Aorta (tissue), 5 donors: ENCODE results near the gene BTBD9. TPM values are rescaled to one million over a fixed set of nuclear protein-coding genes. Genes with fewer than 3 reads are reported as not detected.

Source experiments
- ATAC-seq: fragments of 200-7000 bp; cut with Tn5 transposase; one replicate; pipeline ENCODE4 v1.9.1; 2022; ENCODE audit warnings: moderate library complexity; ENCODE audit not compliant: low FRiP score
- DNase-seq, 2 donors: peaks; one replicate each; pipeline ENCODE4 v3.0.0-alpha.2; 2020
- H3K27ac ChIP-seq, 2 donors: one replicate each; pipeline ENCODE4 v1.5.1; 2013; ENCODE audit warnings: low read length in 2 of 2, mild to moderate bottlenecking in 2 of 2, moderate library complexity in 2 of 2, control low read depth in 1 of 2, inconsistent platforms in 1 of 2, low read depth in 1 of 2
- H3K27me3 ChIP-seq, 2 donors: one replicate each; pipeline ENCODE4 v1.6.1; 2013; ENCODE audit warnings: control low read depth in 1 of 2, low read length in 1 of 2, mild to moderate bottlenecking in 1 of 2, moderate library complexity in 1 of 2; ENCODE audit not compliant: insufficient read depth in 2 of 2, control insufficient read depth in 1 of 2
- H3K36me3 ChIP-seq, 2 donors: one replicate each; pipeline ENCODE4 v1.6.1; 2013; ENCODE audit warnings: control low read depth in 1 of 2, low read length in 1 of 2, mild to moderate bottlenecking in 1 of 2; ENCODE audit not compliant: insufficient read depth in 2 of 2, control insufficient read depth in 1 of 2
- H3K4me1 ChIP-seq, 2 donors: one replicate each; pipeline ENCODE4 v1.6.1; 2013; ENCODE audit warnings: low read length in 2 of 2, control low read depth in 1 of 2, mild to moderate bottlenecking in 1 of 2, moderate library complexity in 1 of 2; ENCODE audit not compliant: insufficient read depth in 2 of 2, control insufficient read depth in 1 of 2
- H3K4me3 ChIP-seq, 2 donors: one replicate each; pipeline ENCODE4 v1.5.1; 2013; ENCODE audit warnings: low read length in 2 of 2, control low read depth in 1 of 2, mild to moderate bottlenecking in 1 of 2
- H3K9me3 ChIP-seq: one replicate; pipeline ENCODE4 v1.6.1; 2013; ENCODE audit warnings: mild to moderate bottlenecking, low read length; ENCODE audit not compliant: control insufficient read depth
- WGBS, 2 donors: extraction: QIAGEN DNeasy Blood & Tissue Kit; methylation state at CpG; one replicate each; pipeline ENCODE4 v1.1.7; 2013; 5-methylcytosine and 5-hydroxymethylcytosine counted together
- intact Hi-C, 2 donors: fragments of 100-400 bp; cut with DNase I; formaldehyde crosslinking; loops; one replicate each; pipeline versions ENCODE4 v1.14.2 to v1.15.0; 2022
- polyA plus RNA-seq, 2 donors: library from polyadenylated mRNA; stranded (reverse); fragments of 200-250 nt; gene quantifications; one replicate each; pipeline ENCODE4 v1.2.3, GENCODE V29; 2013
- total RNA-seq, 2 donors: library from RNA; stranded (reverse); fragmentation: NEBNext Ultra II Directional; extraction: Animal tissue kit (Norgen Biotek cat#: 25700); gene quantifications; one replicate each; pipeline ENCODE4 v1.2.1, GENCODE V29; 2021
- donor health status: healthy with polysubstance abuse.
- donor health status: Bipolar disorder and iron deficiency.
- donor health status: DM: no; HTN: no; CAD: no.
- donor health status: DM: no; HTN: no; CAD: no.
- donor health status: DM: yes; HTN: yes; CAD: no.

Gene BTBD9
- total and polyA plus RNA-seq, 4 donors, result 1.5 to 23.6 (median 12.4) TPM

DNA sequence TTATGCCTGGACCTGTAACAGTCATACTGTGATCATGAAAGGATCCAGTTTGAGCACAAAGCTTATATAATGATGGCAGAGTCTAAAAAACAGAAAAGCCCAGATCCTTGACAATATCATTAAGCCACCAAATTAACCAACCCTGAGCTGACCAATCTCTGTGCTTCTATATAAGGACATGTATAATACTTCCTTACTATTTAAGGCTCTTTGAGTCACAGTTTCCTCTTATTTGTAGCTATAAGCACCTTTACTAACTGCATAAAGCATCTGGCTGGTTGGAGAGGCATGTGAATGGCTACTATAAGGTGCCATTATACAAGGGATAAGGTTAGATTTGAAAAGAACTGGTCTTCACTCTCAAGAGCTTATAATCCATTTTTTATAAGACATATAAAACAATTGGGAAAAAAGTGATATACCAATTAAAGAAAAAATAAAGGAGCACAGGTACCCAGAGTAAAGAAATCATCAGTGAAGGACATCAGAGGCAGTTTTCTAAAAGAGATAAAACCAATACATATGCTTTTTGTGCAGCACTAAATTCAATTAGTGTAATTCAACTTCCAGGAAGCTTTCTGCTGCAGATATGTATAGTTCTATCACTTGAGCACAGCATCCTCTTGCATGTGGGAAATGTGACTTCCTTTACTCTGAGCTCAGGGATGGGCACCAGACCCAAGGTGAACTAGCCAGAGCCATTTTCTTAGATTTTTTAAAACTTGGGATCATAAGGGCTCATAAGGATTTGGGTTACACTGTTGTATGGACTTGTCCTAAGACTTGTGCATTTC, 121.0 kb downstream of the BTBD9 start:
- Histone ChIP-seq H3K27me3 (no peaks in the 10 kb centered on the region), H3K4me3 (no peak overlapping the region), H3K4me1 (peaks cover 0 to 5% of the 10 kb centered on the region in 2 donors), H3K27ac (no peak overlapping the region), H3K36me3 (no peaks in the 10 kb centered on the region), H3K9me3 (no peaks in the 10 kb centered on the region)
- intact Hi-C loops, result loop anchor here in 1 of 2 donors (10.0 kb wide), 1 partner anchor 146 kb away; no protein-coding TSS in a partner anchor
- no peak for DNase-seq
- ATAC-seq, result no peak

DNA sequence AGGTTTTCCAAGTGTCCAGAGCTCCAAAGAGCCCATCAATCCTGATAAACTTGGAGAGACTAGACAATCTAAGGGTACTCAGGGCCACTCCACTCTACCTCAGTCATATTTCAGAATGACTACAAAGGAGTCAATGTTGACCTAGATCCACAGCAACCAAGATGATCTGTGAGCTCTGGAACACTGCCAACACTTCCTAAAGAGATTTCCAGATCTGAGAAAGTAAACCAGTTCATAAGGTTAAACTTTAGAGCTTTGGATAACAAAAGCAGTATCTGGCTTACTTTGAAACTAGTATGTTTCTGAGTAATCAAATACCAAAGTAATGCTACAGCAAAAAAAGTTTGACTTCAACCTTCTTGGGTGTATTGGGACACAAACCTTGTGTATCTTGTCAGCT, 122.7 kb downstream of the BTBD9 start:
- no peaks in the 10 kb centered on the region for H3K27me3 ChIP-seq
- peaks cover 0 to 3% of the 10 kb centered on the region in 2 donors for H3K4me1 ChIP-seq
- H3K27ac ChIP-seq, result no peak overlapping the region
- no peaks in the 10 kb centered on the region for H3K36me3 ChIP-seq
- ATAC-seq (no peak), DNase-seq (no peak)
- no peaks in the 10 kb centered on the region for H3K9me3 ChIP-seq
- intact Hi-C loops, result loop anchor here in 1 of 2 donors (10.0 kb wide), 1 partner anchor 148 kb away; no protein-coding TSS in a partner anchor
- no peak overlapping the region for H3K4me3 ChIP-seq

DNA sequence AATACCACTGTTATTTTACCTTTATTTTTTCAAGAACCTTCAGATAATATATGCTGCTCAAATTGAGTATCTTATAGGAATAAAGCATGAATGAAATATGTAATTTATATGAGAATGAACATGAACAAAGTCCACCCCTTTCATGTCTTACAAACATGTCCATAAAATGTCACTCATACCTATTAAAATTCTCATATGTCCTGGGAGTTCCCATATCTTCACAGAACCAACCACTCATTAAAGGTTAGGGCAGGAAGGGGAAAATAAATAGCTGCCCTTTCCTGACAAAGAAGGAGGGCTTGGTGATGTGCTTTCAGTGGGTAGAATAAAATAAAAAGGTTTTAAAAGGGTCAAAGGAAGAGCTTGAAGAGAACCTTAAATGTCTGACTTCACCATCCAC, 125.3 kb downstream of the BTBD9 start:
- Histone ChIP-seq H3K27ac (no peak overlapping the region), H3K36me3 (no peaks in the 10 kb centered on the region), H3K27me3 (no peaks in the 10 kb centered on the region), H3K4me1 (no peaks in the 10 kb centered on the region), H3K4me3 (no peak overlapping the region), H3K9me3 (no peaks in the 10 kb centered on the region)
- intact Hi-C loops, result loop anchor here in 1 of 2 donors (10.0 kb wide), 1 partner anchor 150 kb away; no protein-coding TSS in a partner anchor
- DNase-seq (no peak), ATAC-seq (no peak)

DNA sequence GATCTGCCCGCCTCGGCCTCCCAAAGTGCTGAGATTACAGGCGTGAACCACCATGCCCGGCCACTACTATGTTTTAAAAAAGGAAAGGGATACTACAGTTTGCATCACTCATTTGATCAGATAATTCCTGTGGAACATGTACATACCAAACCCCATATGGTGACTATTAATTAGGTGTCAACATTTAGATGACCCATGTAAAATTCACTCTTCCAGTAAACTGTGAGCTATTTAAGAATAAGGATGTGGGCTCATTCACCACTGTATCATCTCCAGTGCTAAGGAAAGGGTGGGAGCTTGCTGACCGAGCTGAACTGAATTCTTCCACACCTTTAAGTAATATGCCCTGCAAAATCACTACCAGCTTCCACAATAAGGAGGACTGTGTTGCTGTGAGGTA, 127.5 kb downstream of the BTBD9 start:
- intact Hi-C loops, result loop anchor here in 1 of 2 donors (10.0 kb wide), 1 partner anchor 153 kb away; no protein-coding TSS in a partner anchor
- WGBS, 2 donors, result 97 to 98% methylated on average over 5 of the region's 5 CpGs
- H3K27ac ChIP-seq, result no peak overlapping the region

DNA sequence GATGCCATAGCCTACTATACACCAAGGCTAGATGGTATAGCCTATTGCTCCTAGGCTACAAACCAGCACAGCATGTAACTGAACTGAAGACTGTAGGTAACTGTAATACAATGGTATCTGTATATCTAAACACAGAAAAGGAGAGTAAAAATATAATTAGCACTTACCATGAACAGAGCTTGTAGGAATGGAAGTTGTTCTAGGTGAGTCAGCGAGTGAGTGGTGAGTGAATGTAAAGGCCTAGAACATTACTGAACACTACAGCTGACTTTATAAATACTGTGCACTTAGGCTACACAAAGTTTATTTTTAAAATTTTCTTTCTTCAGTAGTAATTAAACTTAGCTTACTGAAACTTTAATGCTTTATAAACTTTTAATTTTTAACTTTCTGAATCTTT, 129.5 kb downstream of the BTBD9 start:
- 94 to 95% methylated on average over 1 of the region's 1 CpG for WGBS, 2 donors
- no peaks in the 10 kb centered on the region for H3K27me3 ChIP-seq
- ATAC-seq (no peak), DNase-seq (no peak)
- intact Hi-C loops, result loop anchor here in 1 of 2 donors (10.0 kb wide), 1 partner anchor 155 kb away; no protein-coding TSS in a partner anchor
- no peak overlapping the region for H3K4me3 ChIP-seq
- H3K27ac ChIP-seq, result no peak overlapping the region
- no peaks in the 10 kb centered on the region for H3K36me3 ChIP-seq
- no peaks in the 10 kb centered on the region for H3K9me3 ChIP-seq
- peaks cover 0 to 7% of the 10 kb centered on the region in 2 donors for H3K4me1 ChIP-seq

More for the DNA sequence above, 127.5 kb downstream of the BTBD9 start:
- Histone ChIP-seq H3K27me3 (no peaks in the 10 kb centered on the region), H3K4me1 (peaks cover 0 to 7% of the 10 kb centered on the region in 2 donors), H3K4me3 (no peak overlapping the region), H3K36me3 (no peaks in the 10 kb centered on the region), H3K9me3 (no peaks in the 10 kb centered on the region)
- DNase-seq, result no peak
- no peak for ATAC-seq

DNA sequence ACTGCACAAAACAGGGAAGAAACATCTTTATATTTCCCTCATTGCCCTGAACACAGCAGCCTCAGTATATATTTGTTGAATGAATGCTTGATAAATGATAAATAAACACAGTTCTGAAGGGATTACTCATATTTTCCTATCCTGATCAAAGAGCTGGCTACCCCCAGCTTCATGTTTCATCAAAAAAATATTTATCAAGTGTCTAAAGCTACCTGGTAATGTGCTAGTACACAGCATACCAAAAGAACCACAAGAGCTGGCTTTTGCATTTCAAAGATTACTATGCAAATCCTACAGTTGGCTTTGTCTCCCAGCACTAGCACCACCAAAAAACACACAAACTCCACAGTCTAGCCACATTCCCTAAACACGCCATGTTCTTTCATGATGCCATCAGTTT, 130.0 kb downstream of the BTBD9 start:
- no peak overlapping the region for H3K27ac ChIP-seq
- H3K4me1 ChIP-seq, result peaks cover 0 to 7% of the 10 kb centered on the region in 2 donors
- H3K36me3 ChIP-seq, result no peaks in the 10 kb centered on the region
- no peak for DNase-seq
- no peak overlapping the region for H3K4me3 ChIP-seq
- no peaks in the 10 kb centered on the region for H3K27me3 ChIP-seq
- no peak for ATAC-seq
- WGBS, 2 donors, result 90 to 93% methylated on average over 1 of the region's 1 CpG
- H3K9me3 ChIP-seq, result no peaks in the 10 kb centered on the region
- intact Hi-C loops, result loop anchor here in 1 of 2 donors (10.0 kb wide), 1 partner anchor 155 kb away; no protein-coding TSS in a partner anchor

DNA sequence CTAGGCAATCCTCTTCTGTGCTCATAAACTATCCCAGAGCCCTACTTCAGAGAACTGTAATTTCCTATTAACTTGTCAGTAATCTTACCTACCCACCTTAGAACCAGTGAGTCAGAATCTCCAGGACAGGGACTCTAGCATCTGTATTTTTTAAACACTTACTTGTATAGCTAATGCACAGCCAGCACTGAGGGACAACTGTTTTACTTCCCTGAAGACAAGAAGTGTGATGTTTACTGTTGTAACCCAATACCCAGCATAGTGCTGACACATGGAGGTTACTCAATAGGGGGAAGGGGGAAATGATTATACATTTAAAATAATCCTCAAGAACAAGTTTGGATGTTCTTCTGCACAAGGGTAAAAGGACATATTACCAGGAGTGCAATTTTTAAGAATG, 130.8 kb downstream of the BTBD9 start:
- no peak overlapping the region for H3K4me3 ChIP-seq
- DNase-seq (no peak), ATAC-seq (no peak)
- no peaks in the 10 kb centered on the region for H3K9me3 ChIP-seq
- H3K36me3 ChIP-seq, result no peaks in the 10 kb centered on the region
- intact Hi-C loops, result no loop called here
- H3K27me3 ChIP-seq, result no peaks in the 10 kb centered on the region
- peaks cover 0 to 7% of the 10 kb centered on the region in 2 donors for H3K4me1 ChIP-seq
- no peak overlapping the region for H3K27ac ChIP-seq

DNA sequence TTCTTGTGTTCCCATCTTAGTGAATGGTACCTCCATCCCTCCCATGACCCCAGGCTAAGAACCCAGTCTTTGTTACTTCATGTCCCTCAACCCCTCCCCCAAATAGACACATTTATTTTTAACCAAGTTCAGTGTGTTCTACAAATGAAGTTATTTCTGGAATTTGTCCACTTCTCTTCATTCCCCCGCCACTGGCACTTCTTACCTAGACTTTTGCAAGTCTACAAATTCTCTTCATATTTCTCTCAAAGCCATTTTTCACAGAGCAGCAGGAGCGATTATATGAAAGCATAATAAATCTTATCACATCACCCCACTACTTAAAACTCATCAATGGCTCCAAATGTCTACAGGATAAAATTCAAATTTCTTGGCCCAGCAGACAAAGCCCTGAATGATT, 131.4 kb downstream of the BTBD9 start:
- no peak for ATAC-seq
- peaks cover 0 to 7% of the 10 kb centered on the region in 2 donors for H3K4me1 ChIP-seq
- WGBS, 2 donors, result 10 to 13% methylated on average over 2 of the region's 2 CpGs
- H3K9me3 ChIP-seq, result no peaks in the 10 kb centered on the region
- no peak for DNase-seq
- H3K27me3 ChIP-seq, result no peaks in the 10 kb centered on the region
- intact Hi-C loops, result no loop called here
- H3K36me3 ChIP-seq, result no peaks in the 10 kb centered on the region
- no peak overlapping the region for H3K4me3 ChIP-seq
- no peak overlapping the region for H3K27ac ChIP-seq

DNA sequence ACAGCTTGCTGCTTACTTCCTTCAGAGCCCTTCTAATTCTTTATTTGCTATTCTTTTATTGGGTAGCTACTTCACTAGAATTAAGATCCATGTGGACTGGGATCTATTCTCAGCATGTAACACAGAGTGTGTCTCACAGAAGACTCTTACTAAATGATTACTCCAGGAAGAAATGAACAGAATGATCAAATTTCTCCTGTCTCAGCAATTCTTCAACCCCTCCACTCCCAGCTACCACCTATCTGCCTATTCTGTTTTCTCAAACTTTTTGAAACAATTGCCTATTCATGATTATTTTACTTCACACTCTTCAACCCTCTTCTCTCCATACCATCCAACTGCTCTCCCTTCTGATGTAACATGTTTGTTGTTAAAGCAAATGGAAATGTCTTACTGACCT, 132.6 kb downstream of the BTBD9 start:
- Histone ChIP-seq H3K4me1 (peaks cover 0 to 7% of the 10 kb centered on the region in 2 donors), H3K9me3 (no peaks in the 10 kb centered on the region), H3K27ac (no peak overlapping the region), H3K4me3 (no peak overlapping the region), H3K36me3 (no peaks in the 10 kb centered on the region), H3K27me3 (no peaks in the 10 kb centered on the region)
- no peak for DNase-seq
- no peak for ATAC-seq
- intact Hi-C loops, result no loop called here
